HG03039 (cell line): Measurements from ENCODE around the gene RFX7.
"Not testable (repeated sequence)": the region's sequence is repeated elsewhere in the genome, so short reads cannot be mapped to it uniquely, and the experiment has no call there.

ENCODE experiments used
- ATAC-seq: cut with Tn5 transposase; IDR thresholded peaks from one replicate; pipeline ENCODE4 v1.9.1; 2021; ENCODE audit warnings: mild to moderate bottlenecking, moderate library complexity; ENCODE audit not compliant: unreplicated experiment

Gene RFX7

DNA sequence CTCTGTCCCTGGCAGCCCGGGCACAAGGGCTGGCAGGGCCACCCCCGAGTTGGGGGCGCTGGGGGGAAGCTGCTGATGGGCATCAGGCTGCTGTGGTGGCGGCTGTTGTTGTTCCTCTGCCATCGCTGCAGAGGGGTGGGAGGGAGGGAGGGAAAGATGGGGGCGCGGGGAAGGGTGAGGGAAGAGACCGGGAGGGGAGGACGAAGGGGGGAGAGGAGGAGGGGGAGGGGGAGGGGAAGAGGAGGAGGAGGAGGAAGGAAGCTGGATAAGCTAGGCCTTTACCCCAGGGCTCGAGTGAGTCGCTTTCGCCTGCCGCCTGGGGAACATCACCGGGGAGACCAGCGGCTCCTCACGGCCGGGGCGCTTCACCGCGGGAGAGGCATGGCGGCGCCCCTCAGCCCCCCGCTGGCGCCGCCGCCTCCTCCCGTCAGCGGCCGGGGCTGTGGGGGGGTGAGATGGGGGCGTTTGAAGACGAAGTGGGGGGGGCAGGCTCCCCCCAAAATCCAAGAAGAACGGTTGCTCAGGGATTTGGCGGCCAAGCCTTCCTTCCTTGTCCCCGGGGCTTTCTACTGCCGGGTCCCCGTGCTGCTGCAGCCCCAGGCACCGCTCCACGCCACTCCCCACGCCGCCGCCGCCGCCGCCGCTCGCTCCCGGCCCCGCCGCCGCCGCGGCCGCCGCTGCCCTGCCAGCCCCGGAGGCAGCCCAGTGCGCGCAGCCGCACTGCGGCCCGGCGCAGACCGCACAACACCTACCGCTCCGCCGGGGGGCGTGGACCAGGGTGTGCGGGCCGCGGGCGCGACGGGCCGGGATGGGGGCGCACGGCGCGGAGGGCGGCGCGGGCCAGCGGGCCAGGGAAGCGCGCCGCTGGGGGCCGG lies at the start of gene RFX7:
Gene RFX7, minus strand, starts transcription at position 717 of the 875 bp plus-strand sequence. Its CDS starts 594 bp downstream, at position 123.
- peak; percentile 42 for ATAC-seq

DNA sequence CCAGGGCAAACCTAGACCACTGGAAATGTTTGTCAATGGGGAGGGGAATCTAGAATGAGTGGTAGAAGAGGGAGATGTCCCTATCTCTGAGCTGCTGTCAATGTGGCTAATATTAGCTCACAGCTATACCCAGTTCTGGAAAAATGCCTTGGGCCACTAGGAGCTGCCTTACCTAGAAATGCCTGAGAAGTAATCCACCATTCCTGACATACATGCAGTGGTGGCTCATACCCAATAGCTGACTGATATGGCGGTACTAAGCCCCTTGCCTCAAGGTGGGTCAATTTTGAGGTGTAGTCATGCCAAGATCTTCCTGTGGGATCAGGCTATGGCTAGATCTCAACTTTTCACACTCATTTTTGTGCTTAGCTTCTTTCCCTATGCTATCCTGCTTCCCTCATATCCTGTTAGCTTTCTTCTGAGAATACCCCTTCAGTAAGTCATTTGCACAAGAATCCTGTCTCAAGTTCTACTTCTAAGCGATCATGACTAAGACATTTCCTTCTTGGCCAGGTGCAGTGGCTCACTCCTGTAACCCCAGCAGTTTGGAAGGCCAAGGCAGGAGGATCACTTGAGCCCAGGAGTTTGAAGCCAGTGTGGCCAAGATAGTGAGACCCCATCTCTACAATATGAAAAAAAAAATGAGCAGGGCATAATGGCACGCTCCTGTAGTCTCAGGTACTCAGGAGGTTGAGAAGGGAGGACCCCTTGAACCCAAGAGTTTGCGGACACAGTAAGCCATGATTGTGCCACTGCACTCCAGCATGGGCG lies 49.1 kb upstream of the RFX7 start:
- no peak for ATAC-seq

DNA sequence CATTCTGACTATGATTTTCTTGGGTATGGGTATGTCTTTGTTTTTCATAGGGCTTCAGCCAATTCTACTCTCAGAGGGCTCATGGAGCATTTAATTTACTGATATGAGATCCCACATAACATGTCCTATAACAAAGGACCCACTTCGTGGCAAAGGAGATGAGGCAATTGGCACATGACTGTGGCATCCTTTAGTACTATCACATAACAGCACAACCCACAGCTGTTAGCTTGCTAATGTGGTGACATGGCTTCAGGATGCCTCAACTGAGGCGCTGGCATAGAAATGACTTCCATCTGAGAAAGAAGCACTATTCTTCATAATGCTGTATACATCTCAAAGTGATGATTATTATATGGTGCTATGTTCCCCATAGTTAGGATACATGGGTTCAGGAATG lies 48.1 kb upstream of the RFX7 start:
- no peak for ATAC-seq

DNA sequence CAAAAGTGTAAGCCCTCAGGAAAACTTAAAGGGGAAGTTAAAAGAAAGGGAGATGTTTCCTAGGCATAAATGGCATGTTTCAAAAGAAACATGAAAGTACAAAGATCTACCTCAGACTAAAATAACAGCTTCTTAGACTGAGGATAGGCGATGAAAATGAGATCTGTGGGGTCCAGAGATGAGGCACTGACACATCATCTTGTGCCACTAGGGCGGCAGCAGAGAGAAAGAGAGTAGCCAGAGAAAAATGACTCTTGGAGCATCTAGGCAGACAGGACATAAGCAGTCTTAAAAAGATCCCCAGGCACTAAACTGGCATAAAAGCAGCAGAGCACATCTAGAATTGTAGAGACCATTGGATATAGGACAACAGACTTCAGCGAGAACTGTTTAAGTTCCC lies 42.5 kb upstream of the RFX7 start:
- ATAC-seq, result no peak

DNA sequence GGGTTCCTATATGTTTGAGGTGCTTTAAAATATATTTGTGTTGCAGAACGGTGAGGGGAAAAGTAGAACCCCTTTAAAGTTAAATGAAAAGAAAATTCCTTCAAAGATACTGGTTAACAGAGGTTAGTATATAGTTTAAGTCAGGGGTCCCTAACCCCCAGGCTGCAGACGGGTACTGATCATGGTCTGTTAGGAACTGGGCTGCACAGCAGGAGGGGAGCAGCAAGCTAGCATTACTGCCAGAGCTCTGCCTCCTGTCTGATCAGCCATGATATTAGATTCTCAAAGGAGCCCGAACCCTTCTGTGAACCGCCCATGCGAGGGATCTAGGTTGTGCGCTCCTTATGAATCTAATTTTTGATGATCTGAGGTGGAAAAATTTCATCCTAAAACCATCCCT lies 37.5 kb upstream of the RFX7 start:
- no peak for ATAC-seq

DNA sequence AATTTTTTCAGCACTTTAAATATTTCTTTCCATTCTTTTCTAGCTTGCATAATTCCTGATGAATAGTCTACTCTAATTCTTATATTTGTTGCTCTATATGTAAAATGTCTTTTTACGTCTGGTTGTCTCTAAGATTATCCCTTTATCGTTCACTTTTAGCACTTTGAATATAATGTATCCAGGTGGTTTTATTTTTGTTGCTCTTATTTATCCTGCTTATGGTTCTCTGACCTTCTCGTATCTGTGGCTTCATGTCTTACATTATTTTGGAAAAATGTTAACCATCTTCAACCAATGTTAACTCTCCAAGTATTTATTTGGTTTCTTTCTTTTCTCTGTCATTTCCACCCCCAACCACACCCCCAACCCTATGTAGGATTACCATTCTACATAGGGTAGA lies 30.0 kb upstream of the RFX7 start:
- no peak for ATAC-seq

DNA sequence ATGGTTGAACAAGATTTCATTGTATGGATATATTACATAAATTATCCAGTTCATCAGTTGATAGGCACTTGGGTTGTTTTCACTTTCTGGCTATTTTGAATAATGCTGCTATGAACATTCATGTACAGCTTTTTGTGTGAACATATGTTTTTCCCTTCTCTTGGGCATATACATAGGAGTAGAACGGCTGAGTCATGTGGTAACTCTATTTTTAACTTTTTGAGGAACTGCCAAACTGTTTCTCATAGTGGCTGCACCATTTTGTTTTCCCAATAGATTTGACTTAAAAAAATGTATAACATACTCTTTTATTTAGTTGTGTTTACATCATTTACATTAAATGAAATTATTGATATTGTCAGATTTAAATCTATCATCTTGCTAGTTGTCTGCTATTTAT lies 28.8 kb upstream of the RFX7 start:
- ATAC-seq, result no peak

DNA sequence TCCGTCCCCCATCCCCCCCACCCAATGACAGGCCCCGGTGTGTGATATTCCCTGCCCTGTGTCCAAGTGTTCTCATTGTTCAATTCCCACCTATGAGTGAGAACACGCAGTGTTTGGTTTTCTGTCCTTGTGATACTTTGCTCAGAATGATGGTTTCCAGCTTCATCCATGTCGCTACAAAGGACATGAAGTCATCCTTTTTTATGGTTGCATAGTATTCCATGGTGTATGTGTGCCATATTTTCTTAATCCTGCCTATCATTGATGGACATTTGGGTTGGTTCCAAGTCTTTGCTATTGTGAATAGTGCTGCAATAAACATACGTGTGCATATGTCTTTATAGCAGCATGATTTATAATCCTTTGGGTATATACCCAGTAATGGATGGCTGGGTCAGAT lies 22.8 kb upstream of the RFX7 start:
- ATAC-seq, result not testable (repeated sequence)

DNA sequence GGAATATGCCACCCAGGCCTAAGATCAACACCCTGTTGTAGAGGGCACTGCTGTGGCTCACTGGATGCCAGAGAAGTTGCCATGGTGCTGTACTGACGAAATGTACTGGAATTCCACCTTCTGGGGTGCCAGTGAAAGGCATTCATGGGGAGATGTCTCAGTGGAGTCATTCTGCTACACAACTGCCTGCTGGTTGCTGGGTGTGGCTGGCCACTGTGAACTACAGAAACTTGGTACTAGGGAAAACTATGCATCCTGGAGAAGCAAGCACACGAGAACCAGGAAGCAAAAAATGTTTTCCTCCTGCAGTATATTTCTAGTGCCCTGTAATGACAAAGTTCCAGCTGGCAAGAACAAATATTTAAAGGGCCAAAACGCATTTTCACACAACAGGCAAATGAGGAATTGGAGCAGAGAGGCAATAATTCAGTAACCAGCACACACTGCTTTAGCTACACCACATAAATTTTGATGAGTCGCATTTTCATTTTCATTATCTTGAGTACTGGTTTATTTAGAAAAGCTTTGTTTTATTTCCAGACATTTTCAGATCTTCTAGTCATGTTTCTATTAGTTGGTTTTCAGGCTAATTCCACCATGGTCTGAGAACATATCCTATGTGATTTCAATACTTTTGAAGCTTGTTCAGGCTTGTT lies 18.3 kb upstream of the RFX7 start:
- no peak for ATAC-seq

DNA sequence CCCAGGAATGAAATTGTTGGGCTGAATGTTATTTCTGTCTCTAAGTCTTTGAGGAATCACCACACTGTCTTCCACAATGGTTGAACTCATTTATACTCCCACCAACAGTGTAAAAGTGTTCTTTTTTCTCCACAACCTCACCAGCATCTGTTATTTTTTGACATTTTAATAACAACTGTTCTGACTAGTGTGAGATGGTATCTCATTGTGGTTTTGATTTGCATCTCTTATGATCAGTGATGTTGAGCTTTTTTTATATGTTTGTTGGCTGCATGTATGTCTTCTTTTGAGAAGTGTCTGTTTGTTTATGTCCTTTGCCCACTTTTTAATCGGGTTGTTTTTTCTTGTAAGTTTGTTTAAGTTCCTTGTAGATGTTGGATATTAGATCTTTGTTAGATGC lies 13.6 kb upstream of the RFX7 start:
- ATAC-seq, result not testable (repeated sequence)

DNA sequence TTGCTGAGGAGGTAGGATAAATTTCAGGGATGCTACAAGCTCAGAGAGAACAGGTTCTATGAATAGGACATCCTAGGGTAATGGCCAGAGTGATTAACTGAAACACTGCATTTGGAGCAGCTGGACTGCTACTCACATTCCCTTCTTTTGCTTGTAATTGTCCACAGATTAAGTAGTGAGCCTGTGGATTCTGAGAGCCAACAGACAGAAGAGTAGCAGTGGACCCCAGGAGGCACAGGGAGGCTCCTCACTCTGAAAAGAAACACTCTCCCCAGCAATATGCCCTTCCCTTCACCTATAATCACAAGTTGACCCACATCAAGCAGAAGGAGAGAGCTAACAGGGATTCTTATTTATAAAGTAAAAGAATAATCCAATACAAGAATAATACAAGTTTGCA lies 10.6 kb upstream of the RFX7 start:
- no peak for ATAC-seq

DNA sequence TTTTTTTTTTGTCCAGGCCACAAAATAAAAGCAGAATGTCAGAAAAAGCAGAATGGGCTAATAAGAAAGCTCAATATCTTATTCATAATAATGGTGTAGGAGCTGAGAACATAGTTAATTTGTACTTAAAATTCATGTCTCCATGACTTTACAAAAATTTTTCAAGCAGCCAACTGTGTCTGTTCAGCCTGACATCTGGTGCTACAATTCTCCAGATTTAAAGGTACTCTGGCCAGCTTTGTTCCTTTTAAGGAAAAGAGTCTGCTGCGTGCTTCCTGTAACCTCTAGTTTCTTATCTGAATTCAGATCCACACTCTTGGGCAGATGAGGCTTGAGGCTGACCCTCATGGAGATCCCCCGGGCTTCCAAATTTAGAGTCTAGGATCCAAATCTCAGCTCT lies 8.7 kb upstream of the RFX7 start:
- ATAC-seq, result no peak

DNA sequence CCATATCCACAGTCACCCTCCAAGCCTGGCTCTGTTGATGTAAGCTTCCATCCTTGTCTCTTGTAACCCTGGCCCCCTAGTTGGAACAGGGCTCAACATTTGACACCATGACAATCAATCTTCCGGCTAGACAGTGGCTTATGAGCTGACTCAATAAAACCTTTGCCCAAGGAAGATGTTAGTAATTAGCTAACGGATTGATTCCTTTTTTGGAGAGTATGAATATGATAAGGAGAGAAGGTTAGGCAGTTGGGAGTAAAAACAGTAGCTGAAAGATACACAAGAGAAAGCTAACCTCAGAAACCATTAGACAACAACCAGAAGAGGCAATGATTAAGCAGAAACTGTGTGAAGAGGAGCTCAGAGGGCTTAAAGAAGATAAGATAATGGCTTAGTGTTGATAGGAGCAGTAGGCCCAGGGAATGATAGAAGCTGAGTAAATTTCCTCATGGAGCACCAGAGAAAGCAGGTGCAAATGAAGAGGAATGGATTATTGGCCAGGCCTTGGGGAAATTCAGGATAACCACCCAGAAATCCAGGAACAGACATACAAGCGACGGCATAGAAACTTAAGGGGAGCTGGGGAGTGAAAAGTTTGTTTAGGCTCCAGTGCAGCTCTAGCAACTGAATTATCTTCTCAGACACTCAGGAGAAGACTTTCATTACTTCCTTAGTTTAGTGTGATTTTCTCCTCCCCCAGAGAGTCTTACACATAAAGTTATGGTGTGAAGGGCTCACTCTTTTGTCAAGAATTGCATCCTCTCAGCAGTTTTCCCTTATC lies 7.8 kb upstream of the RFX7 start:
- ATAC-seq, result no peak

DNA sequence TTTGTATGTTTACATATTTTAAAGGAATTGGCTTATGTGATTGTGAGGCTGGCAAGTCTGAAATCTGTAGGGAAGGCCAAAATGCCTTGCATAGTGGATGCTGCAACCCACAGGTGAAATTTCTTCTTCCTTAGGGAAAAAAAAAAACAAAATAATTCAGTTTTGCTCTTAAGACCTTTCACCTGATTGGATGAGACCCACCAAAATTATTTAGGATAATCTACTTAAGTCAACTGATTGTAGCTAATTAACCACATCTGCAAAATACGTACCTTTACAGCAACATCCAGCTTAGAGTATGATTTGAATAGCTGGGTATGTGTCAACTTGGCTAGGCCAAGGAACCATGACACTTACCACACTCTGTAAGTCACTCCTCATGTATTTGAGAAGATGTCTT lies 6.9 kb upstream of the RFX7 start:
- ATAC-seq, result no peak

DNA sequence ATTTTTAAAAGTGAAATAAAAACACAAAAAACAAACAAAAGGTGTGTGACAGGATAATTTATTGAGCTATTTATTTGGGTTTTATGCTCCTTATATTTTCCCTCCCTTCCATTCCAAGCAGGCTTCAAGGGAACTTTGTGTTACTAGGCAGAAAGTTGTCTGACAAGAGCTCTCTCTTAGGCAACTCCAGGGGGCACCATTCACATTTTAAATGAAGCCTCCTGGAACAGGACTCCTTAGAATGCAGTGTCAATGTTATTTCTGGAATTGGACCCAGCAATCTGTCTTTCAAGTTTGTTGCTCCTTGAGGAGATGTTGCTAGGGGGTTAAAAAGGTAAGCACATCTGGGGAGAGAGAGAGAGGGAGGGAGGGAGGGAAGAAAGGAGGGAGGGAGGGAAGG lies 5.4 kb upstream of the RFX7 start:
- ATAC-seq, result no peak

DNA sequence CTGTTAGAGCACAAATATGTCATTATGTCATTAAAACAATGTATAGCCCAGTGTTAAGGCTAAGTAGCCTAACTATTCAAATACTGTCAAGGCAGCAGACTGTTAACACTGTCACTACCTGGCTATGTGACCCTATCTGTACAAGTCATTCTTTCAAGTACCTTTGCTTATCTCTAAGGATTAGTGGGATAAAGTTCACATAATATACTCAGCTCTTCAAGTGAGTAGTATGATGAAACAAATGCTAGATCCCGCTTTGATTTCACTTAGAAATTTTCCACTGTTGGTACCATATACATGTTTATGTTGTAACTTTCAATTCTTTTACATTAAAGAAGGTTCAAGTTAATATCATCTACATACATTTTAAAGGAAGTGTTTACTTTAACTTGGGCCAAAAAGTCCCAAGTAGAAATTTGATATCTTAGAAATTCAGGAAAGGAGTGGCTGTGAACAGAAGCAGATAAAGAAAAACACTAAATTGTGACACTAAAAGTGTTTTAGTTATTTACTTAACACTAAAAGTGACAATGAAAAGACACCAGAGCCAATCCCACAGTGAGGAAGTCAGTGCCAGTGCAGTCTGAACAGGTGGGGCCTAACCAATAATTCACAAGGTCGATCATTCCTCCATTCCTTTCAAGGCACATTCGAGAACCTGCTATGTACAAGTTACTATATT lies 4.8 kb upstream of the RFX7 start:
- no peak for ATAC-seq

DNA sequence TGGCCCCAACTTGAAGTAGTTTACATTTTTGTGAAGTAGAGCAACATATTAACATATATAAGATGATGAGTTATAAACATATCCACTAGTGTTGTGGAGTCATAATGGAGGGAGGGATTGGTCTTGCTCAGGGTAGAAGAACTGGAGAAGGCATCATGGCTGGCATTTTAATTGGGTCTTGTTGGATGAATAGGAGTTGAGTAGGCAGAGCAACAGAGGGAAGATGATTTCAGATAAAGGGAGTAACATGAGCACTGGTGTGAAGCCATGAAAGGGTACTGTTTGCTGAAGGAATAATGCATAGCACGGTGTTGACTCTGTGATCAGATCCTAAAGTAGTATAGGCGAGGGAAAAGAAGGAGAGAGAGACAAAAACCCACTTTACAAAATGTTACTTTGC lies 3.6 kb upstream of the RFX7 start:
- no peak for ATAC-seq

DNA sequence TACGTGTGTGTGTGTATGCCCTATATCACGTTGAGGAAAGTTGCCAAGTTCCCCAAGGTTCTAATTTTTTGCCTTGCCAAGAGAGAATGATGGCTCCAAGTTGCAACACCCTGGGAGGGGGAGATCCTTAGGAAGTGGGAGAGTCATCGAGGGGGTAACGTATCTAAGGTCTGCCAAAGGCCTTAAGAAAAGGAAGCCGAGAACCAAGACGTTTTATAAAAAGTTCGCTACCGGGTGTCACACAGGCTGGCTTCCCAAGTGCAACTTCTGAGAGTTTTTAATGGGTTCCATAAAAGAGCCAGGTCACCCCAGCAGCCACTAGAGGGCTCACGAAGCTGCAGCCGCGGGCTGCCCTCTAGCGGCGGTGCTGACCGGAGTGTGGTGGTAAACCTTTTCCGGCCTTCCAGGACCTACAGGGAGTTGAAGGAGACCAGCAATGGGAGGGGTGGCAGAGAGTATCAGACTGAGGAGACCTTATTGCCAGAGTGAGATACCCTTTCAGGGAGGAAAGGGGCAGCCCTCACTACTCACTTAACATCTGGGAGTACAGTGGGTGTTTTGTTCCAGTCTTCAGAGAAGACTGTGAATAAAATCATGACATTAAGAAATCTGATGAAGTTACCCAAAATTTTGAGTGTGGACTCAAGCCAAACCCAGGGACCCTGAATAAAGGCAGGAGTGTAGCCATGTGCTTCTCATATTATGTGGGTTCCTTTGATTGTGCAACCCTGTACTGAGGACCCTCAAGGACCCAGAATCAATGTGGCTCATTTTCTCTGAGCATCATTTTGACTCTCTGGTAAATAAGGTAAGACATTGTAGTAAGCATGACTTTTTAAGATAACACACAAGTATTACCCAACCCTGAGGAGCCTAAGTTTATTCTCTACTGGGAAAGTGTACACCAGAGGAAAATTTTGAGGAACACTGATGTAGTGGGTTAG lies 2.5 kb upstream of the RFX7 start:
- peak; percentile 50 for ATAC-seq
